MCF 10A (cell line): Measurements from ENCODE around the gene P4HB. TPM values are rescaled to one million over a fixed set of nuclear protein-coding genes. Genes with fewer than 3 reads are reported as not detected.
A peak's percentile ranks its signal among the peaks of the same experiment; 100 is the strongest.

Experiments used
- BruUV-seq: library from RNA; stranded (reverse); fragments of 400-500 nt; replicated peaks from 2 replicates; lab custom pipeline; 2021; lab: Mats Ljungman, UMichigan
- CTCF ChIA-PET: fragments of 300-600 bp; sonication (Branson Sonifier 250); formaldehyde crosslinking; extraction: SDS; loops from one replicate; lab custom pipeline; 2021; ENCODE audit warnings: antibody characterized with exemption, inconsistent platforms; lab: Yijun Ruan, JAX
- POLR2A ChIA-PET: fragments of 300-600, 350-650 bp; sonication (Branson Sonifier 250); formaldehyde crosslinking; extraction: SDS; loops from one replicate; lab custom pipeline; 2020; ENCODE audit warnings: antibody characterized with exemption, inconsistent platforms; lab: Yijun Ruan, JAX
- DNase-seq: peaks from one replicate; pipeline ENCODE4 v3.0.0-alpha.2; 2018; ENCODE audit not compliant: unreplicated experiment
- H3K27ac Mint-ChIP-seq: one replicate; pipeline ENCODE4 v1.8.0; 2022; ENCODE audit warnings: mild to moderate bottlenecking, low read depth, mixed read lengths; ENCODE audit not compliant: unreplicated experiment
- H3K27me3 Mint-ChIP-seq: one replicate; pipeline ENCODE4 v1.8.0; 2022; ENCODE audit warnings: mixed read lengths; ENCODE audit not compliant: insufficient read depth, unreplicated experiment
- H3K36me3 Mint-ChIP-seq: one replicate; pipeline ENCODE4 v1.8.0; 2022; ENCODE audit warnings: mild to moderate bottlenecking, moderate library complexity, mixed read lengths; ENCODE audit not compliant: insufficient read depth, unreplicated experiment
- H3K4me1 Mint-ChIP-seq: one replicate; pipeline ENCODE4 v1.8.0; 2022; ENCODE audit warnings: mixed read lengths; ENCODE audit not compliant: insufficient read depth, unreplicated experiment
- H3K4me3 Mint-ChIP-seq: one replicate; pipeline ENCODE4 v1.8.0; 2022; ENCODE audit warnings: mild to moderate bottlenecking, moderate library complexity, mixed read lengths; ENCODE audit not compliant: unreplicated experiment
- H3K9me3 Mint-ChIP-seq: one replicate; pipeline ENCODE4 v1.8.0; 2022; ENCODE audit warnings: mixed read lengths; ENCODE audit not compliant: unreplicated experiment
- CTCF ChIP-seq: fragments of 200-600 bp; IDR thresholded peaks from one replicate; pipeline ENCODE4 v1.8.0; 2022; ENCODE audit warnings: antibody characterized with exemption, mild to moderate bottlenecking; ENCODE audit not compliant: unreplicated experiment
- intact Hi-C: fragments of 100-400 bp; cut with micrococcal nuclease; formaldehyde crosslinking; loops from 2 replicates; pipeline ENCODE4 v1.14.1; 2022
- total RNA-seq: library from RNA; stranded (reverse); gene quantifications from 2 replicates; pipeline ENCODE4 v1.2.3, GENCODE V29; 2022

Gene P4HB
- total RNA-seq, 1 experiment from 2014 or later, result 894 TPM

DNA sequence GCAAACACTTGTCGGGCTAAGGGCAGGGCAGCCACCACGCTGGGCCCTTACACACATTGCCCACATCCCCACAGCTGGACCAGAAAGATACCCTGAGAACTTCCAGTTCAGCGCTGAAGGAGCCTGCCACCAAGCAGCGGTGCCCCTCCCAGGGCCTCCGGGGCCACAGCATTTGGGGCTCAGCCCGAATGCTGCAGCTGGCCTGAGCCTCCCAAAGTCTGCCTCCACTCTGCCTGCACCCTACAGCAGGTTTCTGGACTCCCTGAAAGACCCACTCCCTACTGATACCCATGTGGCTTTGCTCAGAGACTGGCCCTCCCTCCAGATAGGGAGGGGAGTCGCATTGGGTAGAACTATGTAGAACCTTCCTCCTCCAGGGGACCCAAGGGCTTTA lies 28.8 kb downstream of the P4HB start:
- no peak for DNase-seq
- intact Hi-C loops, result no loop called here
- peaks cover 9% of the 10 kb centered on the region for H3K4me1 Mint-ChIP-seq
- no peaks in the 10 kb centered on the region for H3K27me3 Mint-ChIP-seq
- no peak for TF ChIP-seq CTCF
- ChIA-PET POLR2A (no interaction called here), CTCF (no interaction called here)
- peak overlapping the region; percentile 70 for H3K27ac Mint-ChIP-seq
- H3K36me3 Mint-ChIP-seq, result peaks cover 5% of the 10 kb centered on the region
- BruUV-seq, result no TSS peak
- peak overlapping the region; percentile 79 for H3K4me3 Mint-ChIP-seq
- no peaks in the 10 kb centered on the region for H3K9me3 Mint-ChIP-seq

DNA sequence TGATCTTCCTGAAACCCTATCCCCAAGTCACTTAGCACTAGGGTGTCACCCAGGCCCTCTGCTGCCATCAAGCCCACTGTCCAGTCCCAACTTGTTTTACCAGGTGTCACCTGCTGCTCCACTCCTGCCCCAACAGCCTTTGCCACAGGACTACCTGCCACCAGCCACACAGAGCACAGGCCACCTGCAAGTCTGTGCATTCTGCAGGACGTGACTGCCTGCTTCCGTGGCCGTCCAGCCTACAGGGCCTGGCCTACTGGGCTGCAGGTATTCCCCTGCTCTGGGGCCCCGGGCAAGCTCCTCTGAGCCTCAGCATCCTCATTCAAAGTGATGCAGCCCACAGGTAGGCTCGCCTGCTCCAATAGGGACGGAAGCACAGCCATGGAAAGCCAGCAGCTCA lies 30.5 kb downstream of the P4HB start:
- no peak overlapping the region for H3K27ac Mint-ChIP-seq

DNA sequence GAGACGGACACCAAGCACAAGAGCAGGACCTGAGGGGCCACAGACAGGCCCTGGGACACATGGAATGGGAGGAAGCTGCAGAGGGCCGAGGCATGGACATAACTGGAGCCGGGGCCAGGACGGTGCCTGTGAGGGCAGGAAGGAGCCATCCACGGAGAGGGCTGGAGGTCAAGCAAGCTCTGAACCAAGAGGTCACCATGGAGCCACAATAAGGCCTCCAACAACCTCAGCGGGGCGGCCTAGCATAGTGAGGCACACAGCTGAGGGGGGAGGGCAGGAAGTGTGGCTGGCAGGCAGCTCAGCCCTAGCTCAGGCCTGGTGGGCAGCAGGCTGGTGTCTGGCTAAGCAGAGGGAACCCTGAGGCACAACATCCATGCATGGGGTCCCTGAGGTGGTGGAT lies 31.7 kb downstream of the P4HB start:
- Mint-ChIP-seq H3K27ac (no peak overlapping the region), H3K36me3 (no peaks in the 10 kb centered on the region)
- intact Hi-C loops, result no loop called here

More for the DNA sequence above, 30.5 kb downstream of the P4HB start:
- no peak overlapping the region for H3K4me3 Mint-ChIP-seq
- intact Hi-C loops, result no loop called here
- TF ChIP-seq CTCF, result no peak
- ChIA-PET POLR2A (no interaction called here), CTCF (no interaction called here)
- H3K4me1 Mint-ChIP-seq, result peaks cover 9% of the 10 kb centered on the region
- H3K27me3 Mint-ChIP-seq, result no peaks in the 10 kb centered on the region
- H3K36me3 Mint-ChIP-seq, result peaks cover 5% of the 10 kb centered on the region
- no peaks in the 10 kb centered on the region for H3K9me3 Mint-ChIP-seq
- BruUV-seq, result no TSS peak
- no peak for DNase-seq

DNA sequence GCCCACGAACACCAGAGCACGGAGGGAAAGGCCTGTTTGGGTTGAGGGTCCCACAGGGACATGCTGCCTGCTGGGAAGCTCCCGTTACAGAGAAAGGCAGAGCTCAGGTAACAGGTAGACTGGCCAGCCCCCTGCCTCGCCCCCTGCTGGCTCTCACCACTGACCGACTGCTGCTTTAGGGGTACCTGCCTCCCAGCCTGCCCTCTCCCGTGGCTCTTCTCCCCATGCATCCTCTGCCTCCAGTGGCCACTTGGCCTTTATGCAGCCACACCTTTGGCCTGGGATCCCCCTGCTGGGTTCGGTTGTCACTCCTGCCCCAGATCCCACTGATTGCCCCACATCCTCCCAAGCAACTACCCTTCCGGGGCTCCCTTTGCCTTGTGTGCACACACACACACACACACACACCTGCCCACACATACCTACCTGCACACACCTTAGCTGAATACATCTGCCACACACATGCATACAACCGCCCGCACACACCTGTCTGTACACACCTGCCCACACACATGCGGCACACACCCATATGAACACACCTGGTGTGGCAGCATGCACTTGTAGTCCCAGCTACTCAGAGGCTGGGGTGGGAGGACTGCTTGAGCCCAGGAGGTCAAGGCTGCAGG lies 34.4 kb downstream of the P4HB start:
- BruUV-seq, result no TSS peak
- CTCF ChIA-PET, result interaction anchor here (0.5 to 1.2 kb wide), 3 partner anchors 8 to 356 kb away, joined by 3 to 4 read pairs (median 4); no protein-coding TSS in a partner anchor

More for the DNA sequence above, 31.7 kb downstream of the P4HB start:
- Mint-ChIP-seq H3K4me1 (peaks cover 9% of the 10 kb centered on the region), H3K9me3 (no peaks in the 10 kb centered on the region), H3K4me3 (no peak overlapping the region), H3K27me3 (no peaks in the 10 kb centered on the region)
- CTCF ChIA-PET, result interaction anchor here (0.6 kb wide), 1 partner anchor 472 kb away, joined by 3 read pairs; no protein-coding TSS in a partner anchor
- POLR2A ChIA-PET, result interaction anchor here (0.6 to 1.3 kb wide), 4 partner anchors 27 to 270 kb away, joined by 3 to 5 read pairs (median 4); partner anchors contain the start of gene P4HB
- BruUV-seq, result no TSS peak
- DNase-seq, result no peak
- no peak for TF ChIP-seq CTCF

More for the DNA sequence above, 34.4 kb downstream of the P4HB start:
- Mint-ChIP-seq H3K27ac (no peak overlapping the region), H3K4me3 (no peak overlapping the region), H3K27me3 (no peaks in the 10 kb centered on the region), H3K36me3 (no peaks in the 10 kb centered on the region), H3K9me3 (no peaks in the 10 kb centered on the region), H3K4me1 (no peaks in the 10 kb centered on the region)
- POLR2A ChIA-PET, result no interaction called here
- no peak for TF ChIP-seq CTCF
- intact Hi-C loops, result no loop called here
- DNase-seq, result no peak
